GM18511 (cell line): ENCODE data around the gene MMP17.
"Not testable (repeated sequence)": the region's sequence is repeated elsewhere in the genome, so short reads cannot be mapped to it uniquely, and the experiment has no call there.

Experiments used
- ATAC-seq: cut with Tn5 transposase; IDR thresholded peaks from one replicate; pipeline ENCODE4 v1.9.1; 2021; ENCODE audit warnings: mild to moderate bottlenecking, moderate library complexity; ENCODE audit not compliant: unreplicated experiment

MMP17 gene

DNA sequence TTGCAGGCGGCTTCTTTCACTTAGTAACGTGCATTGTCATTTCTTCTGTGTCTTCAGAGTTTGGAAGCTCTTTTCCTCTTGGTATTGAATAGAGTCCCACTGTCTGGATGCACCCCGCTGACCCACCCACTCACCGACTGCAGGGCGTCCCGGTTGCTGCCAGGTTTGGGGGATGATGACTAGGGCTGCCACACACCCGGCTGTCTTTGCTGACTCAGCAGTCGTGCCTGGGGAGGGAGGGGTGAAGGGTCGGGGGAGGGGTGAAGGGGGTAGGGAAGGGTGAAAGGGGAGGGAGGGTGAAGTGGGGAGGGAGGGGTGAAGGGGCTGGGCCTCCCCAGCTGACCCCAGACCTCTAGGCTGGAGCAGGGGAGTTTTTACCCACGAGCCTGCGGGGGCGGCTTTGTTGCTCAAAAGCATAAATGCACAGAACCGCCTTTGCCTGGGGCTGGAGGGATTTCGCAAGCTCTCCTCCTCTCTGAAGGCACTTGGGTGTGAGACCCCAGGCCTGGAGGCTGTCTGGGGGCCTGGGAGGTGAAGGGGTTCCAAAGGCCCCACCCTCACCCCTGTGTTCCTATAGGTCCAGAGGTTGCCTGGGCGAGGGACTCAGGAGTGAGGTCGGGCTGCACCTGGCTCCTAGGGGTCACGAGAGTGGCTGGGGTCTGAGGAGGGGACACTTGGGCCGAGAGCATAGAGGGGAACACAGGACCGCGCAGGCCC is 35.0 kb downstream of the MMP17 start:
- no peak for ATAC-seq

DNA sequence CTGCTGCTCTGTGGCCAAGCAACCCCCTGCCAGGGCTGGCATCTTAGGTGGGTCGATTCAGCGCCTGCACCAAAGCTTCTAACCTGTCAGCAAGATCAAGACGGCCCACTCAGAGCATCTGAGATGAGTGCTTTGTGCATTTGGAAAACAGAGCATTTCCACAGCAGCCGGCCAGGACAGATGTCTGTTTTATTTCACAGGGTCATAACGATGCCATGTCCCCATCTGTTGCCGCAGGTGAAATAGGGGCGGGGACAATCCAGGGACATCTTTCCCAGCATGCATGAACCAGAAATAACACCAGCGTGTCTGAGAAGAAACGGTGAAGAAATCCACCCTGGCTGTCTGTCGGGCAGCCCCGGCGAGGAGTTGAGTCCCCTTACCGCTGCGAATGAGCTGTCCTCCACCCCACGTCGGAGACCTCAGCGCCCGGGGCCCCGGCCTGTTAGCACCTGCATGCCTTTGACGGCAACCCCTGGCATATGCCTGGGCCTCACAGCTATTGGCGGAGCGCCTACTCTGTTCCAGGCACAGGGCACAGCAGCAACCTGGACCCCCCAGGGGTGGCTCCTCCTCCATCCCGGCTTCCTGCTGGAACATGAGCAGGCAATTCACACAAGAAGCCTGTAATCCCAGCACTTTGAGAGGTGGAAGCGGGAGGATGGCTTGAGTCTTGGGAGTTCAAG is 35.7 kb downstream of the MMP17 start:
- ATAC-seq = no peak

DNA sequence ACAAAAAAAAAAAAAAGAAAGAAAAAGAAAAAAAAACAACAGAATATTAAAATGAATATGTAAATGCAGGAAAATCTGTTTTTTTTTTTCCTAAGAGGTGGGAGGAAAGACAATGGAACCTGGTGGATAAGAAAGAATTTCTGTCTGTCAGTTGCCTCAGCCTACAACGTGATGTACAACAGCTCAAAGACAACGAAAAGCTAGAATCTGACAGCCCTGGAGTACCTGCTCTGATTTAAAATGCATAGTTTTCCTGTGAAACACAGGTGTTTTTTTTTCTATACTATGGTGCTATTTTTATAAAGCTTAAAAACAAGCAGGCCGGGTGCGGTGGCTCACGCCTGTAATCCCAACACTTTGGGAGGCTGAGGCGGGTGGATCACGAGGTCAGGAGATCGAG is 36.3 kb downstream of the MMP17 start:
- ATAC-seq = no peak

DNA sequence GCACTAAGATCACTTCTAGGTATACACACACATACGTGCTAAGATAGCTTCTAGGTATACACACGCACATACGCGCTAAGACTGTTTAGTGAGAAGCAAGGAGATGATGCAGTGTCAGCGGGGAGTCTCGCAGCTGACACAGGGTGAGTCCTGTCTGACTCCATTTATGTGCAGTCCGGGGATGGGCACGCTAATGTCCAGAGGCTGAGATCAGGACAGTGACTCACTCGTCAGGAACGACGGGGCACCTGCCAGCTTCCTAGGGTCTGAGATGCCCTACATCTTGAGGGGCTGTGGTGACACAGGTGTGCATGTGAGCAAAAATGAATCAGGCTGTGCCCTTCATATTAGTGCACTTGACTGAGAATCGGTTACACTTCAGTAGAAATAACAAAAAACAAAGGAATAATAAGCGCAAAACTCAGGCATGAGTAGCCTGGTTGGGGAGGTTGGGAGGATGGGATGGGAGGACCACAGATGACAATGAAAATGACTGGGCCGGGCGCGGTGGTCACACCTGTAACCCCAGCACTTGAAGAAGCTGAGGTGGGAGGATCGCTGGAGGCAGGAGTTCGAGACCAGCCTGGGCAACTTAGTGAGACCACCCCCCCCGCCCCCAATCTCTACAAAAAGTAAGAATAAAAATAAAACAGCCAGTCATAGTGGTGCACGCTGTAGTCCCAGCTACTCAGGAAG is 37.1 kb downstream of the MMP17 start:
- ATAC-seq = no peak

DNA sequence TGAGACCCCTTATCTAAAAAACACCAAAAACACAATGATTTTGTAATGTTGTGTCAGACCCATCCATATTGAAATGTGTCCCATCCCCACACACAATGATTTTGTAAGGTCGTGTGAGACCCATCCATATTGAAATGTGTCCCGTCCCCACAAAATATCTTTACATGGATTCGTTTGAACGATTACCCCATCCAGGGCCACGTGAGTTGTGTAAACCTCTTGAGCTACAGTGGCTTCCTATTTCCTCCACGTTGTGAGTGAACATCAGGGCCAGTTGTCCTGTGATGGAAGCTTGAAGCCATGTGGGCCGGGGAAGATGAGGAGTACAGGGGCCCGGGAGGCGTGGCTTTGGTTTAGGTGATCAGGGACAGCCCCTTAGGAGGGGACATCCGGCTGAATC is 39.3 kb downstream of the MMP17 start:
- no peak for ATAC-seq

DNA sequence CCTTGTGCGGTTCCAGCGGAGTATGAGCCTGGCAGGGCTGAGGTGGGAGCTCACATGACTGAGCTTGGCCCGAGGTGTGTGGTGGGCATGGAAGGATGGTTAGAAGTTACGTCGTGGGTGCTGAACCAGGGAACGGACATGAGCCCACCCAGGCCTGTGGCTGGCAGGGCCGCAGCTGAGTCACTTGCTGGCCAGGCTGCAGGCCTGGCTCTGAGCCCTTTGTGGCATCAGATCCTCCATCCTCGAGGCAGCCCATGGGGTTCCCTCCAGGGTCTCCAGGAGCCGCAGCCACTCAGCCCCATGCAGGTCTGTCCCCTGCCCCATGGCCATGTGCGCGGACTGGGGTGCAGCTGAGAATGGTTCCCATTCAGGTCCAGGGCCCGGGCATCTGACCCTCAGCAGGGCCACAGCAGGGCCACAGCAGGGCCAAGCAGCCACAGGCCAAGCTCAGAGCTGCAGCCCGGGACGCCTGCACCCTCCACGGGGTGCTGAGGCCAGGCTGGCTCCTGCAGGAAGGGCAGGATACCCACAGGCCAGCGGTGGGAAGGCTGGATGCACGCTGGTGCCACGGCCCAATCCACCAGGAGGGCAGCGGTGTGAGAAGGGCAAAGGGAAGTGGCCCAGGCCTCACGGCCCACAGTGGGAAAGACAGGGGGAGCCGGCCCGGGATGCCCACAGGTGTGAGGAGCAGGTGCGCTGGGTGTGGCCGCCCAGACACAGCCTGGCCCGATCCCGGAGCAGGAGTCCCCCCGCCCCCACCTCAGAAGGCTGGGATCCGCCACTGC is 39.9 kb downstream of the MMP17 start:
- no peak for ATAC-seq

DNA sequence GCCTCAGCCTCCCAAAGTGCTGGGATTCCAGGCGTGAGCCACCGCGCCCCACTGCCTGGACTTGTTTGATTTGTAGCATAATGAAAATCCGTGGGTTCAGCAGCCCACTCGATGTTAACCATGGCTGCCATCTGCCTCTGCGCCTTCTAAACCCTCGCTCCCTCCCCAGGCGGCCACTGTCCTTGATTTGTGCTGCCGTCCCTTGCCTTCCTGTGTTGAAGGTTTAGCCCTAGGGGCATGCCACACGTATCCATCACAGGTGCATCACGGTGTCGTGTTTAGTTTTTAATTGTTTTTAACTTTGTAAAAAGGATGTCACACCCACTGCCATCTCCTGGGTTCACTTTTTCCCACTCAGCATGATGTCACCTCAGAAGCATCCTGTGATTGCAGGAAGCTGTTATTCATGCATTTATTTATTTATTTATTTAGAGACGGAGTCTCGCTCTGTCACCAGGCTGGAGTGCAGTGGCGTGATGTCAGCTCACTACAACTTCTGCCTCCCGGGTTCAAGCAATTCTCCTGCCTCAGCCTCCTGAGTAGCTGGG is 41.8 kb downstream of the MMP17 start:
- ATAC-seq = no peak

DNA sequence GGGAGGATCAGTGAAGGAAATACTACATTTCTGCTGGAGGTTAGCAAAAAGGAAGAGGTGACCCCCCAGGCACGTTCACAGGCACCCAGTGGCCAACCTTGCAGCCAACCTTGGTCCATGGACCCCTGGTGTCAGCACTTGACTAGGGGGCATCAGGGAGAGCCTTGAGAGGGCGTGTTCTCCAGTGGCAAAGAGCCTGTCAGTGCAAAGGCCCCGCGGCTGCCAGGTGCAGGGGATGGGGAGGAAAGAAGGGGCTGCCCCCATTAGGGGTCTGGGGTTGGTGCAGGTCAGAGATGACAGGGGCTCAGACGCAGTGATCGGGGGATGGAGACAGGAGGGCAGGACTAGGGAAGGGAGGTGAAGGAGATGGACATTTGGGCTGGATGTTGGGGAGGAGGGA is 43.5 kb downstream of the MMP17 start:
- no peak for ATAC-seq

DNA sequence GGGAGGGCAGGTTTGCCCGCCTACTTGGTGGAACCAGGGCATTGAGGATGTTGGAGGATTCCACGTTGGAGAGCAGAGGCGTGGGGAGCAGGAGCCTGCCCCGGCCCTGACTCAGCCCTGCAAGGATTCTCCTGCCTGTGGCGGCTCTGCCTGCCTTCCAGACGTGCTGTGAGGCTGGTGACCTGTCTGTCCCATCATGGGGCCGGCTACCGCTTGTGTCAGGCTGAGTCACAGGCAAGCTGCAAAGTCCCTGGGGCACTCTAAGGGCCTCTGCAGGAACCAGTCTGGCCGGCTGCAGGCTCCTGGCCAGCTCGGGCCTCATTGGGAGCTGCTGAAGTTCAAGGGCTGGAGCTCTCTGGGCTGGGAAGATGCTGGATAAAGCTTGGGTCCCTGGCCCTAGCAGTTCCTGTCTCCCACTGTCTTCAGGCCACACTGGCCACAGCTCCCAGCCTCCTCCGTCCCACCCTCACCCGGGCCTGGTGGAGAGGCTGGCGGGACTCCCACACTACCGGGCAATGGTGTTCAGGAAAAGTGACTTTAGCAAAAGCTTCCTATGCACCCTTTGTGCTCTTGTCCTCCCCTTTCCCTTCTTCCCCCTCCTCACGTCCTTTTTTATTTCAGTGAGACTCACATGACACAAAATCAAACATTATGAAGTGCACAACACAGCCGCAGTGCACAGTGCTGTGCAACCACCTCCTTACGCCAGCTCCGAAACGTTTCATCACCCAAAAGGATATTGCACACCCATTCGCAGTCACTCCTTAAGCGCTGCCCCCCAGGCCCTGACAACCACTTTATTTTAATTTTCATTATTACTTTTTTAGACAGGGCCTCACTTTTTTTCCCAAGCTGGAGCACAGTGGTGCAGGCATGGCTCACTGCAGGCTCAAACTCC is 44.2 kb downstream of the MMP17 start:
- ATAC-seq = no peak

DNA sequence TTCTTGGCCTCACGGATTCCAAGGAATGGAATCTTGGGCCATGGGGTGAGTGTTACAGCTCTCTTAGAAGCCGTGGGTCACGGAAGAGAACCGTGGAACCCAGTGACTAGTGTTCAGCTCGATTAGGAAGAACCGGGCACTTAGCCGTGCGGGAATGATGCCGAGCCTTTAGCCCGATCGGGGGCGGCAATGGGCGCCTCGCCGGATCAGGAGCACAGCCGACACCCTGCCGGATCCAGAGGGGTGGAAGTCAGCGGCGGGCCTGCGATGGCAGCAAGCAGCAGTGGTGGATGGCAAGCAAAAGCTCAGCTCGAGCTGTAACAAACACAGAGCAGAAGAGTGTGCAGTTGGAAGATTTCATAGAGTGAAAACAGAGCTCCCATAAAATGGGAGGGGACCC is 45.1 kb downstream of the MMP17 start:
- ATAC-seq = no peak

DNA sequence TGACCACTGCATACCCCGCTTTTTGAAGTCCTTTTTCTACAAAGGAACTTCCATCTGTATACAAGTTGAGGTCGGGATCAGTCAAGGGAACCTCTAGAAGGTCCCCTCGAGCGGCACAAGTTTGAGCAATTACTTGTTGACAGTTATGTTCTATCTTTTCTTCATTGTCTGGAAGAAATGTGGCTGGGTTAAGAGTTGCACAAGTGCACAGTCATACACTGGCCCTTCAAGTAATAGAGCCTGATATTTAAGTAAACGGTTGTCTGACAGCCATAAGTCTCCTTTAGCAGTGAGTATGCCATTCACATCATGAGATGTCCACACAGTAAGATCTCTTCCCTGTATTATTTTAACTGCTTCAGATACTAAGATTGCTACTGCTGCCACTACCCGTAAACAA is 46.8 kb downstream of the MMP17 start:
- not testable (repeated sequence) for ATAC-seq

DNA sequence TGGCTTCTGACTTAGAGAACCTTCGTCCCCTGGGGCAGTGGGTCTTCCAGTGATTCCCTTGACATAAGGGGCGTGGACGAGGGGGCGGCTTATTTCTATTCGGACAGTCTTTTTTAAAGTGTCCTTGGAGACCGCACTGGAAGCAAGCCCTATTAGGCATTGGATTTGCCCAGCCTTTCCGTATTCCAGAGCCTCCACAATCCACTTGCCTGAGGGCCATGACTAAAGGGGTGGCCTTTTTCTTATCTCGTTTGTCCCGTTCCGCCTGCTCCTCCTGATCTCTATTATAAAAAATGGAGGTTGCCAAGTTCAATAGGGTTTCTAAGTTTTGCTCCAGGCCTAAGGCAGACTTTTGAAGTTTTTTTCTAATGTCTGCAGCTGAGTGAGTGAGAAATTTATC is 49.0 kb downstream of the MMP17 start:
- ATAC-seq = not testable (repeated sequence)

DNA sequence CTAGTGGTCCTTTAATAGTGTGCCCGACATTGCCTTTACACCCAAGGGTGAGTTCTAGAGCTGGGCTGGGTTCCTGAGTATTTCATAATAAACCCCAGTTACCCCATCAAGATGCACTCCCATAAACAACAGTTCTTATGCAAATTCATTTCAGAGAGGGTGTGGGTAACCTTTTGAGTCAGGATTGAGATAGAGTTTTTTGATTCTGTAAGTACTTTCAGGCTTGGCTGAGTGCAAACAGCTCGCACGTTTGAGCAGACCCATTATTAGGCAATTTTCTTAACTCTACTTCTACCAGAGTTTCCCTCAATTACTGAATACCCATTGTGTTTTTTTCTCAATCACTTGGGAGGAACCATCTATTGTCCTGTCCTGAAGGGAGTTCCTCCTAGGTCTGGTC is 50.2 kb downstream of the MMP17 start:
- not testable (repeated sequence) for ATAC-seq

DNA sequence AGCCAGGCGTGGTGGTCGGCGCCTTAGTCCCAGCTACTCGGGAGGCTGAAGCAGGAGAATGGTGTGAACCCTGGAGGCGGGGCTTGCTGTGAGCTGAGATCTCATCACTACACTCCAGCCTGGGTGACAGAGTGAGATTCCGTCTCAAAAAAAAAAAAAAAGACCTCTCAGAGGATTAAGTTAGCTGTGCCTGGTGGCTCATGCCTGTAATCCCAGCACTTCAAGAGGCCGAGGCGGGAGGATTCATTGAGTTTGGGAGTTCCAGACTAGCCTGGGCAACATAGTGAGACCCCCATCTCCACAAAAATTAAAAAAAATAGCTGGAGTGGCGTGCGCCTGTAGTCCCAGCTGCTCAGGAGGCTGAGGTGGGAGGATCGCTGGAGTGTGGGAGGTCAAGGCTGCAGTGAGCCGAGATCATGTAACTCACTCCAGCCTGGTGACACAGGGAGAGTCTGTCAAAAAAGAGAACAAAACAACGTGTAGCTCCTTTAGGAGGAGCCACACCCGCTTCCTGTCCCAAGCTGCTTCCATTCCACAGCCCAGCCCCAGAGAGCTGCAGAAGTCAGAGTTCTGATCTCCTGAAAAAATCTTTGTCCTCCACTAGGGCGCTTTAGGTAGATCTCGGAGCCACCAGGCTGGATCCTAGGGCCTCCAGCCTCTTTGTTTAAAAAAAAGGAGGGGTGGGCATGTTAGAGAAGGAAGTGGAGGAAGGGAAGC is 54.8 kb downstream of the MMP17 start:
- no peak for ATAC-seq

DNA sequence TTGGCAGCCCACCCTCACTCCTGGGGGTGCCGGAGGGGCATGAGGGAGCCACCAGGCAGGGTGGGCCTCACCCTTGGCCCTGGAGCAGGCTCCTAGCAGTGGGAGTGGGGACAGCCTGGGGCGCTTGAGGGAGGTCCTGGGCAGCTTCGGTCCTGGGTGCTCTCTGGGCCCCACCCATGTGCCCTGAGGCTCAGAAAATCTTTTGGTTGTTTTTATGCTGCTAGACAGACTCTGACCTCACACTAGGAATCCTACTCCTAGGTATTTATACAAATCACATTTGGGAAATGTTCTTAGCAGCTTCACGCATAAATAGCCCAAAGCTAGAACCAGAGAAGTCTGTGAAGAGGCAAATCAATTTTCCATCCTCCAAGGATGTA is 55.3 kb downstream of the MMP17 start:
- no peak for ATAC-seq

DNA sequence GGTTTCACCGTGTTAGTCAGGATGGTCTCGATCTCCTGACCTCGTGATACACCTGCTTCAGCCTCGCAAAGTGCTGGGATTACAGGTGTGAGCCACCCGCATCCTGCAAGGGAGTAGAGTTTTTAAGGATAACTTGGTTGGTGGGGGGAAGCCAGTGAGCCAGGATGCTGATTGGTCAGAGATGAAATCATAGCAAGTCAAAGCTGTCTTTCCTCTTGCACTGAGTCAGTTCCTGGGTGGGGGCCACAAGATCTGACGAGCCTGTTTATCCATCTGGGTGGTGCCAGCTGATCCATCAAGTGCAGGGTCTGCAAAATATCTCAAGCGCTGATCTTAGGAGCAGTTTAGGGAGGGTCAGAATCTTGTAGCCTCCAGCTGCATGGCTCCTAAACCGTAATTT is 56.9 kb downstream of the MMP17 start:
- ATAC-seq = not testable (repeated sequence)

DNA sequence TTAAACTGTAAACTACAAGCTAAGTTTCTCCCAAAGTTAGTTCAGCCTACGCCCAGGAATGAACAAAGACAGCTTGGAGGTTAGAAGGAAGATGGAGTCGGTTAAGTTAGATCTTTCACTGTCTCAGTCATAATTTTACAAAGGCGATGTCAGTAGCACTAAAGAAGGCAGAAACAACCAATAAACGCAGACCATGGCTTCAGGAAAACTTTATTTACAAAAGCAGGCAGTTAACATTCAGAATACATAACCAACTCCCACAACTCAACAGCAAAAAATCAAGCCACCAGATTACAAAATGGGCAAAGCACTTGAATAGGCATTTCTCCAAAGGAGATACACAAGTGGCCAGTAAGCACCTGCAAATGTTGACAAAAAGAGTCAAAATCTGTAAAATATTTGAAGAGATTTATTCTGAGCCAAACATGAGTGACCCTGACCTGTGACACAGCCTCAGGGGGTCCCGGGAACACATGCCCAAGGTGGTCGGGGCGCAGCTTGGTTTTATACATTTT is 57.4 kb downstream of the MMP17 start:
- ATAC-seq = no peak

DNA sequence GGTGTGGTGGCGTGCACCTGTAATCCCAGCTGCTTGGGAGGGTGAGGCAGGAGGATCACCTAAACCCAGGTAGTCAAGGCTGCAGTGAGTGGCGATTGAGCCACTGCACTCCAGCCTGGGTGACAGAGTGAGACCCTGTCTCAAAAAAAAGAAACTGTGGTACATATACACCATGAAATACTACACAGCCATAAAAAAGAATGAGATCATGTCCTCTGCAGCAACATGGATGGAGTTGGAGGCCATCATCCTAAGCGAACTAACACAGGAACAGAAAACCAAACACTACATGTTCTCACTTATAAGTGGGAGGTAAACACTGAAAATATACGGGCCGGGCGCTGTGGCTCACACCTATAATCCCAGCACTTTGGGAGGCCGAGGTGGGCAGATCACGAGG is 63.5 kb downstream of the MMP17 start:
- not testable (repeated sequence) for ATAC-seq
